ENCODE measurements around the gene APOF. TPM values are rescaled to one million over a fixed set of nuclear protein-coding genes. Genes with fewer than 3 reads are reported as not detected.

The APOF gene
- total RNA-seq, 1 donor from 2014 or later: not detected

DNA sequence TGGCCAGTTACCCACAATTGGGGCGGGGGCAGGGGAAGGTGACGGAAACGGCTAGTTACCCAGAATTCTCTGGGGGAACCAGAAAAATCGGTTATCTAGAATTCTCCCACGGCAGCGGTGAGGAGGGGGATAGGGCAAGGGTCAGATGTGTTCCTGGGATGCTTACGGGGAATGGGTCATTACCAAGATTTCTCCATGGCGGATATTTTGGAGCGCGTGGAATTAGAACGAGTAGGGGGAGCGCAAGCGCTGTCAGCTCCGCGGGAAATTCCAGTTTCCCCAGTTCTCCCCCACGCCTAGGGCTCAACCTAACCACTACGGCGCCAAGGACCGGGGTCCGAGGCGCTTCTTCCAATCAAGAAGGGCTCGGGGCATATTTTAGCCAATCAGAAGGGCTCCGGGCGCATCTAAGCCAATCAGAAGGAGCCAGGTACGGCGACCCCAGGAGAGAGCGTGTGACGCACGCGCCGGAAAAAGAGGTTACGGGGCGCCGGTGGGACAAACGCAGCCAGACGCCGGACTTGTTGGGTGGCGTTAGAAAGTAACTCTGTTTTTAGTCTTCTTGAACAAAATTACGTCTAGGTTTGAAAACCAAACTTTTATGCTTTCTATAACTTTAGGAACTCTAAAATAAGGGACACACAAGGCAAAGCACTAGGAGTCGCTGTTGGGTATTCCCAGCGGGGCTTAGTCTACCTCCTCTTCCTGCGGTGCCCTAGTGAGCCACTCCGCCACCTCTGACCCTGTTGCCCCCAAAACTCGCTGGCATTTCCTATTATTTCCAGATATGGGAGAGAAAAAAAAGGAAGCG lies 28.8 kb downstream of the APOF start, which contains the start of gene PAN2:
PAN2 (minus strand) TSS at position 322 of the 811 bp plus-strand sequence. CDS start 906 bp downstream, outside the sequence.
- H3K4me1 ChIP-seq: peaks cover 18% of the 10 kb centered on the region
- H3K36me3 ChIP-seq: no peaks in the 10 kb centered on the region
- no peaks in the 10 kb centered on the region for H3K9me3 ChIP-seq
- TF ChIP-seq POLR2A (IDR thresholded peaks at IDR 0.05): peak in 1 of 2 donors; percentile 58
- TF ChIP-seq, protein P1, sequence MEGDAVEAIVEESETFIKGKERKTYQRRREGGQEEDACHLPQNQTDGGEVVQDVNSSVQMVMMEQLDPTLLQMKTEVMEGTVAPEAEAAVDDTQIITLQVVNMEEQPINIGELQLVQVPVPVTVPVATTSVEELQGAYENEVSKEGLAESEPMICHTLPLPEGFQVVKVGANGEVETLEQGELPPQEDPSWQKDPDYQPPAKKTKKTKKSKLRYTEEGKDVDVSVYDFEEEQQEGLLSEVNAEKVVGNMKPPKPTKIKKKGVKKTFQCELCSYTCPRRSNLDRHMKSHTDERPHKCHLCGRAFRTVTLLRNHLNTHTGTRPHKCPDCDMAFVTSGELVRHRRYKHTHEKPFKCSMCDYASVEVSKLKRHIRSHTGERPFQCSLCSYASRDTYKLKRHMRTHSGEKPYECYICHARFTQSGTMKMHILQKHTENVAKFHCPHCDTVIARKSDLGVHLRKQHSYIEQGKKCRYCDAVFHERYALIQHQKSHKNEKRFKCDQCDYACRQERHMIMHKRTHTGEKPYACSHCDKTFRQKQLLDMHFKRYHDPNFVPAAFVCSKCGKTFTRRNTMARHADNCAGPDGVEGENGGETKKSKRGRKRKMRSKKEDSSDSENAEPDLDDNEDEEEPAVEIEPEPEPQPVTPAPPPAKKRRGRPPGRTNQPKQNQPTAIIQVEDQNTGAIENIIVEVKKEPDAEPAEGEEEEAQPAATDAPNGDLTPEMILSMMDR (IDR thresholded peaks at IDR 0.05): peak; percentile 11 to 75 (median 39)
- peak; percentile 95 for TF ChIP-seq POLR2AphosphoS5 (IDR thresholded peaks at IDR 0.05; ENCODE audit: insufficient read depth in 1 of 2, low read depth in 1 of 2)
- intact Hi-C loops (cut with DNase I): no loop called here
- H3K4me3 ChIP-seq: peak within 1 kb of the TSS; percentile 62 to 82
- H3K27me3 ChIP-seq: no peaks in the 10 kb centered on the region
- peak within 1 kb of the TSS; percentile 93 for H3K27ac ChIP-seq
- peak in 1 of 2 donors; percentile 97 for DNase-seq (ENCODE audit: extremely low spot score in 2 of 2)

DNA sequence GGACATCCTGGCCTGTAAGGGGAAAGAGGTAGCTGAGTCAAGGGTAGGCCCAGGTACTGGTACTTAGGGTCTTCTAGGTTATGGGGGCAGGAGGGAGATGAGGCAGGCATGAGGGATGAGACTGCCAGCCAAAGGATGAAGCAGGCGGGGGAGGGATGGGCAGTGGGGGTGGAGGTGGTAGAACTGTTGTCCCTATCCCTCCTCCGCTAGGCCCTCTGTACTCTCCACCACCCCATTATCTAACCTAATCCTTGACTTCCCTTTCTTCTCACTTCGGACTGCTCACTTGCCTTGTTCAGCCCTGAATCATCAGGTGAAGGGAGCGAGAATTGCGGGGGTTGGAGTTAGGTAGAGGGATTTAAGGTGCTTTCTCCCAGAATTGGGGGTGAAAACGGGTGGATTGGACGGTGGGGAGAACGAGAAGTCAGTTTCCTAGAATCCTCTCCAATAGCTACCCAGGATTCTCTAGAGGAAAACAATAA lies 29.4 kb downstream of the APOF start:
- H3K4me3 ChIP-seq: peak overlapping the region; percentile 62 to 82
- intact Hi-C loops (cut with DNase I): no loop called here
- no peaks in the 10 kb centered on the region for H3K27me3 ChIP-seq
- no peaks in the 10 kb centered on the region for H3K9me3 ChIP-seq
- H3K36me3 ChIP-seq: peaks cover 0 to 1% of the 10 kb centered on the region in 2 donors
- TF ChIP-seq POLR2A (IDR thresholded peaks at IDR 0.05): no peak
- no peak for TF ChIP-seq POLR2AphosphoS5 (IDR thresholded peaks at IDR 0.05; ENCODE audit: insufficient read depth in 1 of 2, low read depth in 1 of 2)
- TF ChIP-seq, protein P1 (IDR thresholded peaks at IDR 0.05): no peak
- DNase-seq (ENCODE audit: extremely low spot score in 2 of 2): no peak
- peak overlapping the region; percentile 93 for H3K27ac ChIP-seq
- H3K4me1 ChIP-seq: peaks cover 18% of the 10 kb centered on the region

DNA sequence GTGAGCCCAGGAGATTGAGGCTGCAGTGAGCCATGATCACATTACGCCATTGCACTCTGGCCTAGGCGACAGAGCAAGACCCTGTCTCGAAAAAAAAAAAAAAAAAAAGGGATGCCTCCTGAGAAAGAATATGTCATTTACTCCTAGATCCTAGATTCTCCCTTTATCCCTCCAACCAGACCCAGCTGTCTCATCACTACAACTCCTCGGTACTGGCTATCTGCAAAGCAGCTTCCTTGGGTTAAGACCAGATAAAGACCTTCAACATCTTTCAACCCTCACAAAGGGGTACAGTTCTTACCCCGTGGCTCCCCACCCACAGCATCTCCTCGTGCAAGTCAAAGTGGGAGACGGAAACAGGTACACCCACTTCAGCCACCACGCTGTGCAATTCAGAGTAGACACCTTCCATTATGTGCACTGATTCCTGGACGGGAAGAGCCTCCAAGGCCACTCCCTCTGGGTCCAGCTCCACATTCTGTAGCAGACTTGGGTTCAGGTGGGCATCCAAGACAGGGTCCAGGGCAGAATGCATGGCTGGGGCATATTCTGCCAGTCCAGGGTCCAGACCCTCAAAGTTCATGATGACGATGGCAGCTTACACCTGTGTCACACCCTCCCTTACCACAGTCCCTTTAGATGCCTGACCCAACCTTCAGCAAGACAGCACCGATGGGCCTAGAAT lies 30.0 kb downstream of the APOF start:
- Histone ChIP-seq H3K27ac (peak overlapping the region; percentile 93), H3K4me3 (peak overlapping the region; percentile 62 to 82)
- intact Hi-C loops (cut with DNase I): no loop called here

DNA sequence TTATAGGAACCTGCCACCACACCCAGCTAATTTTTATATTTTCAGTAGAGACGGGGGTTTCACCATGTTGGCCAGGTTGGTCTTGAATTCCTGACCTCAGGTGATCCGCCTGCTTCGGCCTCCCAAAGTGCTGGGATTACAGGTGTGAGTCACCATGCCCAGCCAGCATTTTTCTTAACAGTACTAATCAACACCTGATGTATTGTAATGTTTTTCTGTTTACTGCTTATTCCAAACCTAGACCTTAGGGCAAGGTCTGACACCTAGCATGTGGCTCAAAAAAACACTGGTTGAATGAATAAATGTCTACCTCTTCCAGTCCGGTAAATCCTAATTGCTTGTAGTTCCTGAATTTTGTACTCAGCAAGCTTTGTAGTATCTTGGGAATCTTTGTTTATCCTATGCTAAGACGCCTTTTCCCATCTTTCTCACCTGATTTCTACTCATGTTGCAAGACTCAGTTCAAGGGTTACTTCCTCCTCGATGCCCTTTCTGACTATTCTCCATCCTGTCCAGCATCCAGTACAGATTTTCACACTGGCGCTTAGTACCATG lies 31.6 kb downstream of the APOF start:
- Histone ChIP-seq H3K4me3 (no peak overlapping the region), H3K27ac (no peak overlapping the region), H3K4me1 (peaks cover 18% of the 10 kb centered on the region), H3K27me3 (no peaks in the 10 kb centered on the region), H3K9me3 (no peaks in the 10 kb centered on the region), H3K36me3 (peaks cover 0 to 23% of the 10 kb centered on the region in 2 donors)
- no peak for DNase-seq (ENCODE audit: extremely low spot score in 2 of 2)
- TF ChIP-seq, protein P1 (IDR thresholded peaks at IDR 0.05): no peak
- TF ChIP-seq POLR2A (IDR thresholded peaks at IDR 0.05) (no peak), POLR2AphosphoS5 (IDR thresholded peaks at IDR 0.05; ENCODE audit: insufficient read depth in 1 of 2, low read depth in 1 of 2) (no peak)
- intact Hi-C loops (cut with DNase I): no loop called here

More for the DNA sequence above, 30.0 kb downstream of the APOF start:
- Histone ChIP-seq H3K27me3 (no peaks in the 10 kb centered on the region), H3K4me1 (peaks cover 18% of the 10 kb centered on the region), H3K9me3 (no peaks in the 10 kb centered on the region), H3K36me3 (peaks cover 0 to 7% of the 10 kb centered on the region in 2 donors)
- DNase-seq (ENCODE audit: extremely low spot score in 2 of 2): no peak
- no peak for TF ChIP-seq POLR2AphosphoS5 (IDR thresholded peaks at IDR 0.05; ENCODE audit: insufficient read depth in 1 of 2, low read depth in 1 of 2)
- TF ChIP-seq POLR2A (IDR thresholded peaks at IDR 0.05): no peak
- TF ChIP-seq, protein P1 (IDR thresholded peaks at IDR 0.05): no peak

All from vagina (tissue), 2 donors.